Type B pancreatic cell (in vitro differentiated cells): ENCODE data around the gene RAD23A. TPM values are rescaled to one million over a fixed set of nuclear protein-coding genes. Genes with fewer than 3 reads are reported as not detected.
"Not testable (repeated sequence)": the region's sequence is repeated elsewhere in the genome, so short reads cannot be mapped to it uniquely, and the experiment has no call there.

Source experiments
- DNase-seq: peaks from one replicate; pipeline ENCODE4 v3.0.0; 2021; ENCODE audit warnings: mixed read lengths; ENCODE audit not compliant: unreplicated experiment; ENCODE audit errors: extremely low spot score
- H3K27ac Mint-ChIP-seq: 2 replicates; pipeline ENCODE4 v1.8.0; 2021; ENCODE audit warnings: mild to moderate bottlenecking, mixed read lengths
- H3K27me3 Mint-ChIP-seq: 2 replicates; pipeline ENCODE4 v1.8.0; 2021; ENCODE audit warnings: mixed read lengths
- H3K36me3 Mint-ChIP-seq: 2 replicates; pipeline ENCODE4 v1.8.0; 2021; ENCODE audit warnings: mixed read lengths
- H3K4me1 Mint-ChIP-seq: one replicate; pipeline ENCODE4 v1.8.0; 2021; ENCODE audit warnings: mixed read lengths; ENCODE audit not compliant: unreplicated experiment
- H3K4me3 Mint-ChIP-seq: 2 replicates; pipeline ENCODE4 v1.8.0; 2021; ENCODE audit warnings: mild to moderate bottlenecking, mixed read lengths
- H3K9me3 Mint-ChIP-seq: 2 replicates; pipeline ENCODE4 v1.8.0; 2021; ENCODE audit warnings: mixed read lengths
- total RNA-seq: library from RNA; stranded (reverse); gene quantifications from 2 replicates; pipeline ENCODE4 v1.2.1, GENCODE V29; 2021; ENCODE audit warnings: low replicate concordance
- TF ChIP-seq, protein P1 (sequence below): fragments of 200-600 bp; sonication (generic); conservative IDR thresholded peaks from 2 replicates; pipeline ENCODE4 v1.5.0; 2021; ENCODE audit warnings: antibody characterized with exemption, mild to moderate bottlenecking

Gene RAD23A
- total RNA-seq, 1 donor from 2014 or later: 77.1 TPM

DNA sequence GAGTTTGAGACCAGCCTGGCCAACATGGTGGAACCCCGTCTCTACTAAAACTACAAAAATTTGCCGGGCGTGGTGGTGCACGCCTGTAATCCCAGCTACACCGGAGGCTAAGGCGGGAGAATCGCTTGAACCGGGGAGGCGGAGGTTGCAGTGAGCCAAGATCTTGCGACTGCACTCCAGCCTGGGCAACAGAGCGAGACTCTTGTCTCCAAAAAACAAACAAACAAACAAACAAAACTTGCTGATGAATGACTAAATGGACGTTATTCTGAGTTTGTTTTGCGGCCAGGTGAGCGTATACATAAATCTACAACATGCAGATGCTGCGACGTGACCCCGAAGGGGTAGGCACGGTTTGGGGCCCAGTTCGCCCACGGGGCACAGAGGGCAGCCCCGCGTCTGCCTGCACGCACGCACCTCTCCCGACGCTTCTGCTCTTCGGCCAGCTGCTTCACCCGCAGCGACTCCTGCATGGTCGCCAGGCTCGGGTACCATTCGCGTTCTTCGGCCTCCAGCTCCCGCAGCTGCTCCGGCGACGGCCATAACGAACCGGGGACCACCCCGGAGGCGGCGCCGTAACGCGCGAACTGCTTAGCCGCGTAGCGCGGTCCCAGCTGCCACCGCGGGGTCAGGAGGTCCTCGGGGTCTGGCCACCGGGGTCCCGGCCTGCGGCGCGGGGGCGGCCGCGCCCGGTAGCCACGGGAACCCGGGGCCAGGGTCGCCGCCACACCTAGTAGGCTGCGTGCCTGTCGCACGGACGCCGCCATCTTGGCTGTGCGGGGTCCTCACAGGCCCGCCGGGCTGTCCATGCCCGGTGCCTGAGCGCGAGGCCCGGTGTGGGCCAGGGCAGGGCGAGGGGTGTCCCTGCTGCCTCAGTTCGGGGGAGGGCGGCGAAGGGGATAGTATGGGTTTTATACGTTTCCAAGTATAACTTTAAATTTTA, 11.1 kb downstream of the RAD23A start, which contains the start of gene GADD45GIP1:
Gene GADD45GIP1, minus strand, starts transcription at position 778 of the 943 bp plus-strand sequence. Its CDS starts 11 bp downstream, at position 767.
- Mint-ChIP-seq H3K4me3 (peak within 1 kb of the TSS; percentile 88), H3K36me3 (peaks cover 8% of the 10 kb centered on the region), H3K4me1 (peaks cover 19% of the 10 kb centered on the region), H3K27ac (peak within 1 kb of the TSS; percentile 83), H3K9me3 (no peaks in the 10 kb centered on the region), H3K27me3 (peaks cover 2% of the 10 kb centered on the region)
- peak; percentile 87 for DNase-seq
- TF ChIP-seq, protein P1, sequence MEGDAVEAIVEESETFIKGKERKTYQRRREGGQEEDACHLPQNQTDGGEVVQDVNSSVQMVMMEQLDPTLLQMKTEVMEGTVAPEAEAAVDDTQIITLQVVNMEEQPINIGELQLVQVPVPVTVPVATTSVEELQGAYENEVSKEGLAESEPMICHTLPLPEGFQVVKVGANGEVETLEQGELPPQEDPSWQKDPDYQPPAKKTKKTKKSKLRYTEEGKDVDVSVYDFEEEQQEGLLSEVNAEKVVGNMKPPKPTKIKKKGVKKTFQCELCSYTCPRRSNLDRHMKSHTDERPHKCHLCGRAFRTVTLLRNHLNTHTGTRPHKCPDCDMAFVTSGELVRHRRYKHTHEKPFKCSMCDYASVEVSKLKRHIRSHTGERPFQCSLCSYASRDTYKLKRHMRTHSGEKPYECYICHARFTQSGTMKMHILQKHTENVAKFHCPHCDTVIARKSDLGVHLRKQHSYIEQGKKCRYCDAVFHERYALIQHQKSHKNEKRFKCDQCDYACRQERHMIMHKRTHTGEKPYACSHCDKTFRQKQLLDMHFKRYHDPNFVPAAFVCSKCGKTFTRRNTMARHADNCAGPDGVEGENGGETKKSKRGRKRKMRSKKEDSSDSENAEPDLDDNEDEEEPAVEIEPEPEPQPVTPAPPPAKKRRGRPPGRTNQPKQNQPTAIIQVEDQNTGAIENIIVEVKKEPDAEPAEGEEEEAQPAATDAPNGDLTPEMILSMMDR: no peak

DNA sequence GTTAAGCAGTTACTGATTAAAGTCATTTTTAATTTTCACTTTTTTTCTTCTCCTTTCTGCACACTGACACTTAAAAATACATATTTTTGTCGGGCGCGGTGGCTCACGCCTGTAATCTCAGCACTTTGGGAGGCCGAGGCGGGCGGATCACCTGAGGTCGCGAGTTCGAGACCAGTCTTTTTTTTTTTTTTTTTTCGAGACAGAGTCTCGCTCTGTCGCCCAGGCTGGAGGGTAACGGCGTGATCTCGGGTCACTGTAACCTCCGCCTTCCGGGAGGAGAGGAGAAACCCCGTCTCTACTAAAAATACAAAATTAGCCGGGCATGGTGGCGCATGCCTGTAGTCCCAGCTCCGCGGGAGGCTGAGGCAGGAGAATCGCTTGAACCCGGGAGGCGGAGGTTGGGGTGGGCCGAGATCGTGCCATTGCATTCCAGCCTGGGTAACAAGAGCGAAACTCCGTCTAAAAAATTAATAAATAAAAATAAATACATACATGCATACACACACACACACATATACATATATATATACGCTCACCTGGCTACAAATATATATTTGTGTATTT, 11.8 kb downstream of the RAD23A start:
- not testable (repeated sequence) for H3K9me3 Mint-ChIP-seq, DNase-seq, H3K36me3 Mint-ChIP-seq, H3K27me3 Mint-ChIP-seq
- H3K27ac Mint-ChIP-seq: peak overlapping the region; percentile 83
- H3K4me3 Mint-ChIP-seq: peak overlapping the region; percentile 87
- H3K4me1 Mint-ChIP-seq: peaks cover 19% of the 10 kb centered on the region

DNA sequence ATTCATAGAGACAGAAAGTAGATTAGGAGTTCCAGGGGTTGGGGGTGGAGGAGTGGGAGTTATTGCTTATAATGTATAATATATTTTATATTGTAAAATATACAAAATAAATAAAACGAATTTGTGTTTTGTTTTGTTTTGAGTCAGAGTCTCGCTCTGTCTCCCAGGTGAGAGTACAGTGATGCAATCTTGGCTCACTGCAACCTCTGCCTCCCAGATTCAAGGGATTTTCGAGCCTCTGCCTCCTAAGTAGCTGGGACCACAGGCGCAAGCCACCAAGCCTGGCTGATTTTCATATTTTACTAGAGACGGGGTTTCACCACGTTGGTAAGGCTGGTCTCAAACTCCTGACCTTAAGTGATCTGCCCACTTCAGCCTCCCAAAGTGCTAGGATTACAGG, 13.8 kb downstream of the RAD23A start:
- H3K36me3 Mint-ChIP-seq: peaks cover 4% of the 10 kb centered on the region
- no peak overlapping the region for H3K4me3 Mint-ChIP-seq
- no peaks in the 10 kb centered on the region for H3K9me3 Mint-ChIP-seq
- H3K27me3 Mint-ChIP-seq: peaks cover 2% of the 10 kb centered on the region
- no peak overlapping the region for H3K27ac Mint-ChIP-seq
- peaks cover 16% of the 10 kb centered on the region for H3K4me1 Mint-ChIP-seq
- no peak for DNase-seq
- TF ChIP-seq, protein P1: no peak

DNA sequence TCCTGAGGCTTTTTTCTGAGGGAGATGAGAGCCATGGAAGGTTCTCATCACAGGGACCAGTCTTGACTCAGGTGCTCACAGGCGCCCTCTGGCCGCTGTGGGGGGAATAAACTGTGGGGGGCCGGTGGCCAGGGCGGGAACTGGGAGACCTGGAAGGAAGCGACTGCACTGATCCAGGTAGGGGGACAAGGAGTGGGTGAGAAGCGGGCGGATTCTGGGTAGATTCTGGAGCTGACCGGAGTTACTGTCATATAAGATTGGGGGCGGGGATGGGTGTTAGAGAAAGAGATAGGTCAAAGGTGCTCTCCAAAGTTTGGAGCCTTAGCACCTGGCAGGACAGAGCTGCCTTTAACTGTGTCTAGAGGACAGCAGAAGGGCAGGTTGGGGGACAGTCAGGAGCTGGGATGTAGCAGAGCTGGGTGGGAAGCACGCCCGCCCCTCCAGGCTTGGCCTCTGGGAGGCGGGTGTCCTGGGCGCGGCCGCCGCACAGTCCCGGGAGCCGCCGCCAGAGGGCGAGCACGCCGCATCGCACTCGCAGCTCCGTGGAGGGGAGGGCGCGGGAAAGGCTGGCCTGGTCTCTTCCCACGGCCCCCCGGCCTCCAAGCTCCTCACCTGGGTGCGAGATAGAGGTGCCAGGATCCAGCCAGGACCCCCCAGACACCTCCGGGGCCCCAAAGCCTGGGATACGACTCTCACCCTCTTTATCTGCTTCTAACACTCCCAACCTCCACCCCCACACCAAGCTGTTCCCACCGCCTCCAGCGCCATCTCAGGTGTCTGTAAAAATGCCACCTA, 19.6 kb downstream of the RAD23A start:
- no peaks in the 10 kb centered on the region for H3K36me3 Mint-ChIP-seq
- peaks cover 5% of the 10 kb centered on the region for H3K4me1 Mint-ChIP-seq
- peak overlapping the region; percentile 94 for H3K4me3 Mint-ChIP-seq
- no peaks in the 10 kb centered on the region for H3K9me3 Mint-ChIP-seq
- peaks cover 10% of the 10 kb centered on the region for H3K27me3 Mint-ChIP-seq
- DNase-seq: peak; percentile 90
- peak overlapping the region; percentile 81 for H3K27ac Mint-ChIP-seq
- TF ChIP-seq, protein P1: peak; percentile 96

DNA sequence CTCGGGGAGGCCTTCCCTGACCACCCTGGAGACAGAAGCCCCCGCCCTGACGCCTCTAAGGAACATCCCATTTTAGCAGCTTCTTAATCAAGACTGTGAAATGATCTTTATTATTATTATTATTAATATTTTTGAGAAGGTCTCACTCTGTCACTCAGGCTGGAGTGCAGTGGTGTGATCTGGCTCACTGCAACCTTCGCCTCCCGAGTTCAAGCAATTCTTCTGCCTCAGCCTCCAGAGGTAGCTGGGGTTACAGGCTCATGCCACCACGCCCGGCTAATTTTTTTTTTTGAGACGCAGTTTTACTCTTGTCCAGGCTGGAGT, 20.1 kb downstream of the RAD23A start:
- DNase-seq: no peak
- H3K27me3 Mint-ChIP-seq: peaks cover 15% of the 10 kb centered on the region
- H3K27ac Mint-ChIP-seq: no peak overlapping the region
- no peaks in the 10 kb centered on the region for H3K36me3 Mint-ChIP-seq
- H3K9me3 Mint-ChIP-seq: no peaks in the 10 kb centered on the region
- peak overlapping the region; percentile 75 for H3K4me3 Mint-ChIP-seq
- TF ChIP-seq, protein P1: no peak
- peaks cover 5% of the 10 kb centered on the region for H3K4me1 Mint-ChIP-seq
